ENCODE data around the gene DOCK9. TPM values are rescaled to one million over a fixed set of nuclear protein-coding genes. Genes with fewer than 3 reads are reported as not detected.

Gene DOCK9
- total and polyA plus RNA-seq, 2 donors (not counting 3 experiments of a cell fraction or from before 2014, with no cell fraction given), result 147 to 323 TPM

- dilution Hi-C loops (cut with MboI; ENCODE audit: extremely low pct_ligation_motif_present, low sequenced_read_pairs), result no loop called here
- DNase-seq (ENCODE audit: low read depth, low spot score) (no peak), FAIRE-seq (no peak)
- Histone ChIP-seq H3K9ac (replicated peaks; ENCODE audit: extremely low read depth, insufficient read depth, low read length) (no peak overlapping the region), H3K27me3 (ENCODE audit: control insufficient read depth in 2 of 2, insufficient read depth in 2 of 2, low read length in 2 of 2) (no peaks in the 10 kb centered on the region), H3K4me3 (replicated peaks in 1 of 3; ENCODE audit: insufficient read depth in 1 of 3, low read depth in 1 of 3, low read length in 3 of 3) (no peak overlapping the region), H3K79me2 (ENCODE audit: control insufficient read depth, insufficient read depth, low read length) (no peaks in the 10 kb centered on the region), H3K4me2 (ENCODE audit: insufficient read depth, low read length) (no peak overlapping the region), H3K9me1 (replicated peaks; ENCODE audit: control insufficient read depth, extremely low read depth, insufficient read depth, low read length) (no peaks in the 10 kb centered on the region), H4K20me1 (replicated peaks; ENCODE audit: control insufficient read depth, extremely low read depth, insufficient read depth, low read length) (no peaks in the 10 kb centered on the region), H2AFZ (ENCODE audit: low read depth, low read length) (no peak overlapping the region), H3K27ac (ENCODE audit: insufficient read depth, low read depth, low read length) (no peak overlapping the region), H3K9me3 (replicated peaks; ENCODE audit: control insufficient read depth, insufficient read depth, low read length) (no peaks in the 10 kb centered on the region), H3K36me3 (ENCODE audit: control insufficient read depth in 2 of 2, extremely low read depth in 1 of 2, insufficient read depth in 2 of 2, low read length in 2 of 2) (peaks cover 21 to 25% of the 10 kb centered on the region in 2 experiments), H3K4me1 (ENCODE audit: control insufficient read depth, extremely low read depth, insufficient read depth, low read length) (peaks cover 45% of the 10 kb centered on the region)
- POLR2A ChIA-PET, result no interaction called here
- CTCF ChIA-PET, result interaction anchor here (1.0 to 3.8 kb wide), 4 partner anchors 11 to 145 kb away, joined by 3 to 18 read pairs (median 4); no protein-coding TSS in a partner anchor
- intact Hi-C loops (cut with micrococcal nuclease), result no loop called here
- no TSS peak for BruUV-seq (replicated peaks)
- no peak for TF ChIP-seq GATA2 (IDR thresholded peaks at IDR 0.05; ENCODE audit: insufficient read depth, insufficient read length, low read depth, low read length)
- no peak for TF ChIP-seq MYC (IDR thresholded peaks at IDR 0.05; ENCODE audit: low read depth, low read length)
- TF ChIP-seq POLR2AphosphoS5 (IDR thresholded peaks at IDR 0.05; ENCODE audit: insufficient read depth, low read depth, low read length), result no peak
- TF ChIP-seq, protein P1, sequence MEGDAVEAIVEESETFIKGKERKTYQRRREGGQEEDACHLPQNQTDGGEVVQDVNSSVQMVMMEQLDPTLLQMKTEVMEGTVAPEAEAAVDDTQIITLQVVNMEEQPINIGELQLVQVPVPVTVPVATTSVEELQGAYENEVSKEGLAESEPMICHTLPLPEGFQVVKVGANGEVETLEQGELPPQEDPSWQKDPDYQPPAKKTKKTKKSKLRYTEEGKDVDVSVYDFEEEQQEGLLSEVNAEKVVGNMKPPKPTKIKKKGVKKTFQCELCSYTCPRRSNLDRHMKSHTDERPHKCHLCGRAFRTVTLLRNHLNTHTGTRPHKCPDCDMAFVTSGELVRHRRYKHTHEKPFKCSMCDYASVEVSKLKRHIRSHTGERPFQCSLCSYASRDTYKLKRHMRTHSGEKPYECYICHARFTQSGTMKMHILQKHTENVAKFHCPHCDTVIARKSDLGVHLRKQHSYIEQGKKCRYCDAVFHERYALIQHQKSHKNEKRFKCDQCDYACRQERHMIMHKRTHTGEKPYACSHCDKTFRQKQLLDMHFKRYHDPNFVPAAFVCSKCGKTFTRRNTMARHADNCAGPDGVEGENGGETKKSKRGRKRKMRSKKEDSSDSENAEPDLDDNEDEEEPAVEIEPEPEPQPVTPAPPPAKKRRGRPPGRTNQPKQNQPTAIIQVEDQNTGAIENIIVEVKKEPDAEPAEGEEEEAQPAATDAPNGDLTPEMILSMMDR (IDR thresholded peaks at IDR 0.05; ENCODE audit: extremely low read depth in 1 of 2, insufficient read depth in 1 of 2, low read depth in 1 of 2, low read length in 2 of 2), result no peak
- TF ChIP-seq FOS (IDR thresholded peaks at IDR 0.05; ENCODE audit: borderline replicate concordance, insufficient read depth, low read length), result no peak
- no peak for TF ChIP-seq POLR2A (IDR thresholded peaks at IDR 0.05; ENCODE audit: low read depth, low read length)
- no peak for TF ChIP-seq EZH2 (IDR thresholded peaks at IDR 0.05; ENCODE audit: borderline replicate concordance, low read depth, low read length, severe bottlenecking)
- no peak for TF ChIP-seq JUN (IDR thresholded peaks at IDR 0.05; ENCODE audit: borderline replicate concordance, insufficient read depth, insufficient read length, low read depth)
- TF ChIP-seq MAX (IDR thresholded peaks at IDR 0.05; ENCODE audit: insufficient read depth, insufficient read length), result no peak
Measured at GRCh38 chr13:98888890-98889279, 89.0 kb downstream of the DOCK9 start.

All from endothelial cell of umbilical vein (primary cell).